KOPT-K1 (cell line): ENCODE data around the gene TEAD1.

Experiments
- H3K27ac ChIP-seq: fragments of 200-600 bp; sonication (generic); 2 replicates; pipeline ENCODE4 v1.5.1; 2016; ENCODE audit warnings: antibody characterized with exemption, mild to moderate bottlenecking, low read depth, low read length; ENCODE audit not compliant: poor library complexity, severe bottlenecking
- H3K36me3 ChIP-seq: fragments of 200-600 bp; sonication (generic); 2 replicates; pipeline ENCODE4 v1.5.1; 2017; ENCODE audit warnings: antibody characterized with exemption, mild to moderate bottlenecking, low read length, moderate library complexity; ENCODE audit not compliant: insufficient read depth
- H3K9me3 ChIP-seq: fragments of 200-600 bp; sonication (generic); 2 replicates; pipeline ENCODE4 v1.5.1; 2017; ENCODE audit warnings: antibody characterized with exemption, low read length, mild to moderate bottlenecking; ENCODE audit not compliant: insufficient read depth, poor library complexity, severe bottlenecking

The TEAD1 gene

DNA sequence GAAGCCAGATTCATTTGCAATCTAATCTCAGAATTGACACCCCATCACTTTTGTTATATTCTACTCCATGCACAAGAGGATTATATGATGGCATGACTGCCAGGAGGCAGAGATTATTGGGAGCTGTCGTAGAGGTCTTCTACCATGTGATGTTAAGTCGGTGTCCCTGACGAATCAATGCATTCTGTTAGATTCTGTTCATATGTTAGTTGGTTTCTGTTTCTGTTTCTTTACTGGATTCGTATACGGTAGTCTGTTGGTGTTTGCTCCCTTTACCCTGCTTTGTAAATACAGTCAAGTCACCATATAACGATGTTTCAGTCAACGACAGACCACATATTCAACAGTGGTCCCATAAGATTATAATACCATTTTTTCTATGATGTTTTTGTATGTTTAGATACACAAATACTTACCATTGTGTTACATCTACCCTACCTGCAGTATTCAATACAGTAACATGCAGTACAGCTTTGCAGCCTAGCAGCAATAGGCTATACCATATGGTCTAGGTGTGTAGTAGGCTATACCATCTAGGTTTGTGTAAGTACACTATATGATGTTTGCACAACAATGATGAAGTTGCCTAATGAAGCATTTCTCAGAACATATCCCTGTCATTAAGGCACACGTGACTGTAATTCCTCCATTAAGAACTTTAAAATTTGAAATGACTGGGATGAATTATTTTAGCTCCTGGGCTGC is 312.1 kb downstream of the TEAD1 start:
- Histone ChIP-seq H3K27ac (no peak overlapping the region), H3K36me3 (no peaks in the 10 kb centered on the region), H3K9me3 (no peaks in the 10 kb centered on the region)

DNA sequence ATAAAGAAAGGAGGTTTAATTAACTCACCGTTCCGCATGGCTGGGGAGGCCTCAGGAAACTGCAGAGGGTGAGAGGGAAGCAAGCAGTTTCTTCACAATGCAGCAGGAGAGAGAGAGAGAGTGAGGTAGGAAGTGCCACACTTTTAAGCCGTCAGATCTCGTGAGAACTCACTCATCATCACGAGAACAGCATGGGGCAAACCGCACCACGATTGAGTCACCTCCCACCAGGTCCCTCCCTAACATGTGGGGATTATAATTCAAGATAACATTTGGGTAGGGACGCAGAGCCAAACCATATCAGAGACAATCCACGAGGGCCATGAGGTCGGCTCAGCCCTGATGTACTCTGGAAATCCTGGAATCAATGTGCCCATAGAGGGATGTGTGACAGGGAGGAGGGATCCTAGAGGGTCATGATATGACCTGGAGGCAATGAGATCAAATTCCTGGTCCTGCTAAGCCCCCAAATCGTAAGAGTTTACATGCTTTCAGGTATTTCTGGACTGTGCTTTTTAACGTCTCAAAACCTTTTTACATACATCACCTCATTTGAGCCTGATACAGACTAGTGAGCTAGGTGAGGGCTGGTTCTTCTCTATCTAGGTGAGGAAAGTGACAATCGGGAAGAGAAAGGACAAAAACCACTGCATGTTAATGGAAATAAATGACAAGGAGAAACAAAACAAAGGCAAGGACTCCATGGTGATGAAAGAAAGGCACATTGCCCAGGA is 315.4 kb downstream of the TEAD1 start:
- Histone ChIP-seq H3K36me3 (no peaks in the 10 kb centered on the region), H3K27ac (no peak overlapping the region), H3K9me3 (no peaks in the 10 kb centered on the region)

DNA sequence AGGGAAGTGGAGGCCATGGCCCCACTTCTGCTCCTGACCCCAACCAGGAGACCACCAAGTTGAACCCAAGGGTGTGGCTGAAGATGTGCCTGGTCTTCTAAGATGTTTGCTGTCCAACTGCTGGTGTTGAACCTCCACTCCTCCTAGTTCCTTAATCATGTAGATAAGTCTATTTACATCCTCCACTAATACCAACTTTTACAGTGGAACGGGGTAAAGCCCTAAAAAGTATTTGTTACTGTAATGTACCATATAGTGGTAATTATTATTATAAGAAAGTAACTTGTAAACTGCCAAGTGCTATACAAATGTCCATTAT is 315.9 kb downstream of the TEAD1 start:
- Histone ChIP-seq H3K27ac (no peak overlapping the region), H3K9me3 (no peaks in the 10 kb centered on the region), H3K36me3 (no peaks in the 10 kb centered on the region)

DNA sequence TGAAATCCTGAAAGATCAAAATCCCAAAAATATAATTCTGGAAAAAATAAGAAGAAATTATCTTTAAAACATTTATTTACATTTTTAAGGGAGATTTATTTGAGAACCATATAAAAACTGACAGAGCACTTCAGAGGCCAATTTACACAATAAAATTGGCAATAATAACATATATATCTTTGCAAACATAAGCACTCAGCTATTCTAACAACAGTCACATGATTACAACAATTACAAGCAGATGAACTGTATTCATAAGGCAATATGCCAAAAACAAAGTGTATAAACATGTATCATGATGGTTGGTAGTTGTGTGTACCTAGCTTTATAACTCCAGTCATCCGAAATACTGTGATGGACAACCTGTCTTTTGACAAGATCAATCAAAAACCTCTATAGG is 317.2 kb downstream of the TEAD1 start:
- no peak overlapping the region for H3K27ac ChIP-seq
- no peaks in the 10 kb centered on the region for H3K36me3 ChIP-seq
- H3K9me3 ChIP-seq, result no peaks in the 10 kb centered on the region

DNA sequence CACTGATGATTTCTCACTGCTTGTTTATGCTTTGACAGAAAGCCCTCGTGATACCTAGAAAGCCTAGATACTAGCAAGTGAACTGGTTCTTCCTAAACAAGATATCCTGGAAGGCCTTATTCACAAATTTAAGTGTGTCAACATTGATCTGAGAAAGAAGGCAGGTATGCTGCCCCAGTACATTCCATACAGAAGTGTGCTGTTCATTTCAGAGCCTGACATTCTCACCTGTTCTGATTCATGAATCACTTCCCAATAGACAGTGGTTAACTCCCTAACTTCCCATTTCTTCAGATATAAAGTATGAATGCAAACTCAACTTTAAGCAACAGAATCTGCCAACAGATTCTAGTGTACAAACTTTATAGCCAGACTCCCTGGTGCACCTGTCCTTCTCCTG is 319.4 kb downstream of the TEAD1 start:
- Histone ChIP-seq H3K9me3 (no peaks in the 10 kb centered on the region), H3K27ac (no peak overlapping the region), H3K36me3 (no peaks in the 10 kb centered on the region)
